Posterior cingulate gyrus (tissue), 11 donors: ENCODE measurements around the gene SYNE1.

ENCODE experiments used
- DNase-seq, 10 donors: peaks; one replicate each; pipeline versions ENCODE4 v3.0.0 to v3.0.0-alpha.2; 2020 to 2021; ENCODE audit warnings: mixed read lengths in 3 of 10
- intact Hi-C: fragments of 100-400 bp; cut with DNase I; formaldehyde crosslinking; loops from one replicate; pipeline ENCODE4 v1.15.1; 2023

Gene SYNE1

DNA sequence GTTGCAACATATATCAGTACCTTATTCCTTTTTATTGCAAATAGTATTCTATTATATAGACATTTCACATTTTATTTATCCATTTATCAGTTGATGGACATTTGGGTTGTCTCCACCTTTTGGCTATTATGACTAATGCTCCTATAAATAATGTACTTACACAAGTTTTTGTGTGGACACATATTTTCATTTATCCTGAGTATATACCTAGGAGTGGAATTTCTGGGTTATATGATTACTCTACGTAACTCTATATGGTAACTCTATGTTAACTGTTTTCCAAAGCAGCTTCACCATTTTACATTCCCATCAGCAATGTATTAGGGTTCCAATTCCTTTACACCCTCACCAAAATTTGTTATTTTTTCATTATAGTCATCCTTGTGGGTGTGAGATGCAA lies 424.7 kb downstream of the SYNE1 start:
- DNase-seq: no peak
- intact Hi-C loops: no loop called here

DNA sequence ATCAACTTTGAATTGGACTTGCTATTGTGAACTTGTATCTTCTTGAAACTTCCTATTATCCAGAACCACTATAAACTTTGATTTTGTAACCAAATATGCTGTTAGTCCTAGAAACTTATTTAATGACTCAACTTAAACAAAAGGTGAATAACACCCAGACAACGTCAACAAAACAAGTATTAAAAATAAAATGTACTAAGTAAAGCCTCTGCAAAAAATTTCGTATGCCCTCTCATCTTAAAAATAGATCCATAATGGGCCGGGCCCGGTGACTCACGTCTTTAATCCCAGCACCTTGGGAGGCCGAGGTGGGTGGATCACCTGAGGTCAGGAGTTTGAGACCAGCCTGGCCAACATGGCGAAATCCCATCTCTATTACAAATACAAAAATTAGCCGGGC lies 428.0 kb downstream of the SYNE1 start:
- intact Hi-C loops: no loop called here
- peak in 1 of 10 donors; percentile 38 for DNase-seq

DNA sequence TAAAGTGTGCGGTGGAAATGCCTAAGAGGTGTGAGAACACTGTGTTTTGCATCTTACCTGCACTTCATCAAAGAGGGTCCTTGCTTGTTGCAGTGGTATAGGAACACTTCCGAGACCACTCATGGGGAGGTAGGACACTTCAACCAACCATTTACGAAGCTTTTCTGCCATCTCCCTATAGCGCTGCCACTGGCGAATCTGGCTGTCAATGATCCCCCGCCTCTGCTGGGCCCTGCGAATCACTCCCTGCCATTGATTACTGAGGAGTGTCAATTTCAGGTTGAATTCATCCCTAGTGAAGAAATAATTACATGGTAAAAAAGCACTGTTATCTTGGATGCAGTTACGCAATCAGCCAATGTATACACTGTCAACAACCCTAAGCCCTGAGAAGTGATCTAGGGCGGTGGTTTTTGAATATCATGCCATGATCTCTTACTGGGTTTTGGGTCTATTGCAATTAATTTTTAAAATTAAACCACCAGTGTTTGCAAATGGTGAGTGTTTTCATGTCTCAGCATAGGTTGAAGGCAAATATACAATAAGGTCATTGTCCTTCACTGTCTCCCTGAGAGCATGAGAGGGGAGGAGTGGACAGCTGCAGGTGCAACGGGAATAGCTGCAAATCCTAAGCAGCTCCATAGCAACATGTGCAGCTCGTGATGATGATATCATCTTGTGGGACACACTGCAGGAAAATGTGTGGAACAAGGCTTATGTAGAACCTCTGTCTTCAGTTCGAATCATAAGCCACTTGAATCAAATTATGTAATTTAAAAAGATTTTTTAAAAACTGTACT lies 429.0 kb downstream of the SYNE1 start:
- intact Hi-C loops: no loop called here
- DNase-seq: no peak

DNA sequence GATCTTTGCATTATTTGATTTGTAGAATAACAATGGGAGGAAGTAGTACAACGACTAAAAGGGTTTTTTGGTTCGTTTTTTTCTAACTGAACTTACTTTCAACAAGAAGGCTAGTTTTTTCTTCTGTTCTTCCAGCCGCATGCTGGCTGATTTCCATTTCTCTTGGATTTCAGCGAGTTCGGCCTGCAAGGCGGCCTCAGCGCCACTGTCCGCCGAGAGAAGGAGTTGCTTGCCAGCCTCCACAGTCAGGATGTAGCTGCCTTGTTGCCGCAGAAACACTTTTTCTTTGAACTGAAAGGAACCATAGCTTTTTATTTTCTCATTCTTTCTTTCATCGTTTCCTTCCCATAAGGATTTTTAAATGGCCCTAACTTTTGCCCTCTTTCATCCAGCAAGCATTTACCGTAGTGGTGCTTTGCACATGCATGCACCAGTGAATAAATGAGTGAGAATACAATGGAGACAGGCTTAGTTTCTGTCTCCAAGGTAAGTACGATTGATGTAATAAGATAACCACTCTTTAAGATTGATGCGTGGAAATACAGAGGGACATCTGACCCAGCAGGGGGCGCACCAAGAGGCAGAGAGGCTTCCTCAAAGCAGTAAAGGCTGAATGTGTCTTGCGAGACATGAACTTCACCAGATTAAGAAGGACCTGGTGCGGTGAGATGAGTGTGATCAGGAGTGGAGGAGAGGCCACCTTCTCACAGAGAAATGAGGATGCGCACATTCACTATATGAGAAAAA lies 430.9 kb downstream of the SYNE1 start:
- peak in 5 of 10 donors; percentile 28 to 83 (median 42) for DNase-seq
- intact Hi-C loops: loop anchor here (1.0 kb wide), 1 partner anchor 63 kb away; no protein-coding TSS in a partner anchor

DNA sequence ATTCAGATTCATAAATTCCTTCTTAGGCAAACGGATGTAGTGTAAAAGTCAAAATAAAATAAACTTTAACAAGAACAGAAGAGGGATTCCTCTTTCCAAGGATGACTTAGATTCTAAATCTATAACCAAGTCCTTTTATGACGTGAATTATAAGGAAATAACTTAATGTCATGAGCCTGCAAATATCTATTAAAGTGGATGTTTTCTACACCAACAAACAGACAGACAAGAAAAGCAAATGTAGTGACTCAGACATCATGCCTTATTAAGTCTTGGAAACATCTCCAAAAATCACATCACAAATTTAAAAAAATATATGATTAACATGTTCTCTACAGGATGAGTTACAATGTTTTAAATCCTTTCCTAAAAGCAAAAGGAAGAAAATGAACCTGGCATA lies 432.6 kb downstream of the SYNE1 start:
- intact Hi-C loops: no loop called here
- no peak for DNase-seq

GRCh38 chr6:152201120-152201519 lies 436.0 kb downstream of the SYNE1 start:
- intact Hi-C loops: no loop called here
- DNase-seq: no peak

DNA sequence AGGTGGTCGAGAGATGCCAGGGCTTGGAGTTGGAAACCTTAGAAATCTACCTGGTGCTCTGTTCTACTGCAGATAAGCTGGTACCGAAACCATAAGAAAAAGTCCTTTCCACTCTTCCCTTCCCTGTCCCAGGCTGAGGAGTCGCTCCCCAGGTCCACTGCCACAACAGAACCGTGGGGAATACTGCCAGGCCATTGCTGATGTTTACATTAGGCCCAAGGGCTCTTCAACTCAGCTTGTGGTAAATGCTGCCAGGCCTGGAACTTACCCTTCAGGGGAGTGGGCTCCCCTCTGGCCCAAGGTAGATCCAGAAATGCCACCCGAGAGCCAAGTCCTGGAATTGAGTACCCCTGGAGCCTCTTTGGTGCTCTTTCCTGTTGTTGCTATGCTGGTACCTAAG lies 441.3 kb downstream of the SYNE1 start:
- no peak for DNase-seq
- intact Hi-C loops: no loop called here

DNA sequence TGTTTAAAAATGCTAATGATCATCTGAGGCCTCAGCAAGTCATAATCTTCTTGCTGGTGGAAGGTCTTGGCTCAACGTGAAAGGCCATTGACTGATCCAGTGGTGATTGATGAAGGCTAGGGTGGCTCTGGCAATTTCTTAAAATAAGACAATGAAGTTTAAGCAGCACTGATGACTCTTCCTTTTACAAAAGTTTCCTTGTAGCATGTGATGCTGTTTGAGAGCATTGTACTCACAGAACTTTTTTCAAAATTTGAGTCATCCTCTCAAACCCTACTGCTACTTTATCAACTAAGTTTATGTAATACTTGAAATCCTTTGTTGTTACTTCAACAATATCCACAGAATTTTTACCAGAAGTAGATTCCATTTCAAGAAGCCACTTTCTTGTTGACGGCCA lies 447.4 kb downstream of the SYNE1 start:
- intact Hi-C loops: no loop called here
- DNase-seq: no peak

DNA sequence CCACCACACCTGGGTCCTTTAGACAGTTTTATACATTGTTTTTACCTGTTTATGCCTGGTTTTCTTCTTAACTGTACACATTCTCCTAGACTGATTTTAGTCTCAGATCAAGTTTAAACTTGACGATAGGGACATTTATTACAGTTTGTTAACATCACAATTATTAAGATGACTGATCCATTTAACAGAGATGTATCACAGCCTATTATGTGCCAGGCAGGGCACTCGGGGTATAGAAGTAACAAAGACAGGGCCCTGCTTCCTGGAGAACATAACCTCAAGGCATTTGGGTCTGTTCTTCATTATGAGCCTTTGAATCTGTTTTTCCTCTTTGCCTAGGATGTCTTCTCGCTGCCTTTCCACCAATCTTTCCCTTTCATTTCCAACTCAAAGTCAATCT lies 449.2 kb downstream of the SYNE1 start:
- intact Hi-C loops: no loop called here
- no peak for DNase-seq

DNA sequence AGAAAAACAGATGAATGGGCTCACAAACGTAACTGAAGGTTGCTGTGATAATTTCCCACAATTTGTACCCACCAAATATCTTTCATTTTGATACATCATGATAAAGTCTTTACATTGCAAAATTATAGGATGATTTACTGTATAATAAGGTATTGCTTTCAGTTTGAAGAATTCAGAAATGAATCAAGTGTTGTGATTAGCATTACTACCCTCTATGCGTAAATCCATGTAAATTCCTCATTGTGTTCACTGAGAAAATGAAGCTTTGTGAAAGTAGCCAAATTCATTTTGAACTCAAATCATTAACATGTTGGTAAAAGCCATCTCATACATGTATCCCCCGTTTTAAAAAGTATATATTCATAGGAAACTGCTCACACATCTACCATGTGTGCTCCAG lies 450.3 kb downstream of the SYNE1 start:
- intact Hi-C loops: no loop called here
- DNase-seq: no peak

DNA sequence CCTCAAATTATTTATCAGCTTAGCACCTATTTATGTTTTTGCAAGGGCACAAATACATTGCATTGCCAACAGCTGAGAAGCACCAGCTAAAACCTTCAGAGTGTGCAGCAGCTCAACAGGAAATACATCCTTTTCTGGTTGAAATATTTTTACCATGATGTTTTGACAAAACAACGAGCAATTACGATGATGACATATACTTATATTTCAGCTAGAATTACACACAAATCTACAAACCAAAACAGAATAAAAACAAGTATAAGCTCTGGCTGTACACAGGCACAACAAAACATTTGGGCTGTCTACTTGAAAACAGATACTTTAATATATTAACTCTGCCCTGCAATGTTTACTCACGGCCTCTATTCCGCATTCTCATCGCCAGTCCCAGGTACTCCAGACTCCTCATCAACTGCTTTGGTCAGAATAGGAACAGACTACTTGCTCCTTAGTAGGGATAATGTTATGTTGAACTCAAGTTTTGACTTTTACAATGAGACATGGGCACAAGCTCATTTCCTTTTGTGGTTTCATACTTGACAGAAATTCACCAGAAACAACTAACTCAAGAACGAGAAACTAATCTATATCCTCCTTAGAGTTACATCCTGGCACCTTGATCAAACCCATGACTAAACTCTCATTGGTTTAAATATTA lies 452.1 kb downstream of the SYNE1 start:
- intact Hi-C loops: no loop called here
- DNase-seq: no peak

GRCh38 chr6:152184573-152184916 lies 452.6 kb downstream of the SYNE1 start:
- DNase-seq: no peak
- intact Hi-C loops: no loop called here

DNA sequence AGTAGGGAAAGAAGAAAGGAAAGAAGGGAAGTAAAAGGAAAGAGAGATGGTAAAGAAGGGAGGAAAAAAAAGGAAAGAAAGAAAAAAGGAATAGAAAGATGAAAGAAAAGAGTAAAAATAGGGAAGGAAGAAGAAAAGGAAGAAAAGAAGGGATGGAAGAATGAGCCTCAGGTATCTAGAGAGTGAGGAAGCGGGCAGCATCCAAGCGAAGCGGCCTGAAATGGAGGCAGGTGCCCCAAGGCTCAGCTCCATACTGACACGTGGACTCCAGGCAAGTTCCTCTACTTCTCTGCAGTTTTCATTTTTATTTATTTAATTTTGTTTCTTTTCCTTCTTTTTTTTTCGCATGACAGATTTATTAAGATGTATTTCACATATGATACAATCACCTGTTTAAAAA lies 456.6 kb downstream of the SYNE1 start:
- no peak for DNase-seq
- intact Hi-C loops: no loop called here

- DNase-seq: no peak
- intact Hi-C loops: no loop called here
These were observed 460.9 kb downstream of the SYNE1 start for GRCh38 chr6:152176268-152176667.

GRCh38 chr6:152173957-152174356 lies 463.2 kb downstream of the SYNE1 start:
- DNase-seq: no peak
- intact Hi-C loops: no loop called here

GRCh38 chr6:152173321-152173720 lies 463.8 kb downstream of the SYNE1 start:
- DNase-seq: no peak
- intact Hi-C loops: no loop called here

DNA sequence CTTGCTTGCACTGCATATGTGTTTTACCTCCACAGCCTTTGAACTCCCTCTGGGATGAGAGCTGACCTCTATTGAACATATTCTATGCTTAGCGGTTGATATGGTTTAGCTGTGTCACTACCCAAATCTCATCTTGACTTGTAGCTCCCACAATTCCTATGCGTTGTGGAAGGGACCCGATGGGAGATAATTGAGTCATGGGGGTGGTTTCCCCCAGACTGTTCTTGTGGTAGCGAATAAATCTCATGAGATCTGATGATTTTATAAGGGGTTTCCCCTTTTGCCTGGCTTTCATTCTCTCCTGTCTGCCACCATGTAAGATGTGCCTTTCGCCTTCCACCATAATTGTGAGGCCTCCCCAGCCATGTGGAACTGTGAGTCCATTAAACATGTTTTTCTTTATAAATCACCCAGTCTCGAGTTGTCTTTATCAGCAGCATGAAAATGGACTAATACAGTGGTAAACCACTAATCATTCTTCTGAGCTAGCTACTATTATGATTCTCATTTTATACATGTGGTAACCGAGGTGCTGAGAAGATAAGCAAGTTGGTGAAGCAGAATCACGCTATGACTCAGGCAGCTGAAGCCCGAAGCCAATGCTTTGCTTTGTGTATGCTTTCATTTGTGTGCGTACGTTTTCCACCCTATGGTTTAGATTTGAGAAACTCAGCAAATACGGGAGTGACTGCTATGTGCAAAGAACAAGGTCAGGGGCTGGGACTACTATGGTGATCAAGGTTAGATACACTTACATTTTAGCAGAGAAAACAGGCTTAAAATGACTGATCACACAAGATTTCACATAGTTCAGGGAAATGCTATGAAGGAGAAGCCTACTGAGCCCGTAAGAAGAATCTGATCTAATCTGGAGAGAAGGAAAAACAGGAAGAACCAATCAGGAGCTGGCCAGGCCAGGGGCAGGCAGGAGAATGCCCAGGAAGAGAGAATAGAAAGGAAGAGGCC lies 466.2 kb downstream of the SYNE1 start:
- intact Hi-C loops: no loop called here
- peak in 1 of 10 donors; percentile 52 for DNase-seq

DNA sequence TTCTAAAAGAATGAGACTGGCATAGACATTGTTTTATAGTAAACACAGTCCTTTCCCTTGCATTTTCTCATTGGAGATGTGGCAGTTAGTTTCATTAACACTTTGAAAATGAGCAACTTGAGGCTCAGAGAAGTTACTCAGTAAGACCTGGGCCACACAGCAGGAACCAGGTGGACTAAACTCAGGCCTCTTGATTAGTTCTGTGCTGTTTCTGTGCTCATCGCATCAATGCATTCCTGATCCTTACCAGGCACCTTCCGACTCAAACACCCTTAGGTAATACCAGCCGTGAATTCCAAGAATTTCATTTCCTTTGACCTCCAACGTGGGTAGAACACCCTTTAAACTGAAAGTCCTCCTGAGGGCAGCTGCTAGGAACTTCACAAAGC lies 466.9 kb downstream of the SYNE1 start:
- DNase-seq: no peak
- intact Hi-C loops: no loop called here

GRCh38 chr6:152167641-152168603 lies 469.2 kb downstream of the SYNE1 start:
- intact Hi-C loops: no loop called here
- no peak for DNase-seq
